Measurements from ENCODE around the gene OR6B2.
A peak's percentile ranks its signal among the peaks of the same experiment; 100 is the strongest.

The OR6B2 gene

DNA sequence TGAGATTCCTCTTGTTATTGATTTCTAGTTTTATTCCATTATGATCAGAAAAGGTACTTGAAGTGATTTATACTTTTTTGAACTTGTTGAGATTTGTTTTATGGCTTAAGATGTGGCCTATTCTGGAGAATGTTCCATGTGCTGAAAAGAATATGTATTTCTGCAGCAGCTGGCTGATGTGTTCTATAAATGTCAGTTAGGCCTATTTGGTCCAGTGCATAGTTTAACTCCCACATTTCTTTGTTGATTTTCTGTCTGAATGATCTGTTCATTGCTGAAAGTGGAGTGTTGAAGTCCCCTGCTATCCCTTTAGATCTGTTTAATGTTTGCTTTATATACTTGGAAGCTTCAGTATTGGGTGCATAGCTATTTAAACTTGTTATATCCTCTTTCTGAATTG lies 7.1 kb upstream of the OR6B2 start:
- DNase-seq: no peak

DNA sequence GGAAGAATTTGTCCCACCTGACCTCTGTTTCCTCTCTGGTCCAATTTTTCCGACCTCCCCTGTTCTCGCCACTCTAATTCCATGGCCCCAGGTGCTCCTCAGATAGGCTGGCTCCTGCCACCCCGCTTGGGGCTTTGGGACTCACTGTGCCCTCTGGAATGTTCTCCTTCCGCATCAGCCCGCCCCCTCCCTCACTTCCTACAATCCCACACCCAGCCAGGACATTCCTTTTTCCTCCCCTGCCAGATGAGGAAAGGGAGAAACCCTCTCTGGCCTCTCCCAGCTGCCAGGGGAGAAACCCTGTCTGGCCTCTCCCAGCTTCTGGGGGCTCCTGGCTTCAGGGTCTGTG lies 3.1 kb upstream of the OR6B2 start:
- no peak for DNase-seq

DNA sequence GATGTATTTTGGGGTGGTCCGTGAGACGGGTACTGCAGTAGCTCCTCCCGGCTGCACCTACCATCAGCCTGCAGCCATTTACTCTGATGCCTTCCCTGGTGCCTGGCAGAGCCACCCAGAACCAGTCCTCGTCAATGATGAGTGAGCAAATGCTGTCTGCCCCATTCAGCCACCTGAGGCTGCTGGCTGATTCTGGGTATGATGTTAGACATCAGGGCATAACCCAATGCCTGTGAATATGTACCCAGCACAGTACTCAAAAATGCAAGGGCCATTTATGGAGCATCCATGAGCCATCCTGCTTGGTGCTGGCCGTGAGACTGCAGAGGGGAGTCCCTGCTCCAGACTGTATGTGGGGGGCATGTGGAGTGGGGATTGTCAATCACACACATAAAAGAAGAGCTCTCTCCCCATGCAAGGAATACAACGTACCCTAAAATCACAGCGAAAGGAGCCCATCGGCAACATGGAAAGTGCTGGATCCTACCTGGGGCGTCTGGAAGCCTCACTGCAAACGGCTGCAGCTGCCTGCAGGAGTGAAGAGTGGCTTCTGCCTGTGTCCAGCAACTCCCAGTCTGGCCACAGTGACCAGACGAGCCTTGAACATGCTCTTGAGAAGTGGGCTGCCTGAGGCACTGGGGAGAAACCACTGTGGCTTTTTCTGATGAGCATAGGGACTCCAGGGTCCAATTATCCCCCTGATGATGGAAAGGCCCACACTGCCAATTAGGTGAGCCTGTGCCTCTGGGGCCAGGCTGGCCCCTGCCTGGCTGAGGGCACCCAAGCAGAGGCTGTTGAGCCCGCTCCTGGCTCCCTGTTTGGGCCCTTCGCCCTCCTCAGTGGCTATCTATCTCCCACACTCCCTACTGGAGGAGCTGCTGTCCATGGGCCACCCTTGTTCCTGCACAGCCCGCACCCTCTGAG lies 2.4 kb upstream of the OR6B2 start:
- DNase-seq: no peak

DNA sequence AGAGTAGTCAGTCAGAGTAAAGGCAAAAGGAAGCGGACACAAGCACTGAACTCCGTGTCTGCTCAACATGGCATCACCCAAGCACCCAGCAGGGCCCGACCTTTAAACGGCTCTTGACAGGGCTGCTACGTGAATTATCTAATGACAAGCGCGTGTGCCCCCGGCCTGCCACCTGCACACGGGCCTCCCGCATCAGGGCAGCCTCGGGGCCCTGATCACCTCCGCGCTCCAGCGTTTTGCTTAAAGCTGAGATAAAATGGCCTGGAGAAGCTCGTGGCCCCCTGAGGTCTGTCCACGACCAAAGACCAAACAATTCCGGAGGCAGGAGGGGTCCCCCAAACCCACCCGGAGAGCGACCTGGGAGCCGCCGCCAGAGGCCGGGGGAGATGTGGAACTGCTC lies 5.5 kb downstream of the OR6B2 start:
- DNase-seq: peak; percentile 29

DNA sequence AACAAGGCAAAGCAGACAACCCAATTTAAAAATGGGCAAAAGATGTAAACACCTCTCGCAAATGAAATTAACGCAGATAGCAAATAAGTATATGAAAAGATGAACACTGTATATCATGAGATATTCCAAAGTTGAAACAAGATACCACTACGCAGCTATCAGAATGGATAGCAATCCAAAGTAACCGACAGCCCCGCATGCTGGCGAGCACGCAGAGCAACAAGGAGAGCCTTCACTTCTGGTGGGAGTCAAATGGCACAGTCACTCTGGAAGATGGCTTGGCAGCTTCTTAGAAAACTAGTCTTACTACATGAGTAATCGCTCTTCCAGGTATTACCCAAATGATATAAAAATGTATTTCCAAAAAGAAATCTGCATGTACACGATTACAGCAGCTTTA lies 6.4 kb downstream of the OR6B2 start:
- no peak for DNase-seq

DNA sequence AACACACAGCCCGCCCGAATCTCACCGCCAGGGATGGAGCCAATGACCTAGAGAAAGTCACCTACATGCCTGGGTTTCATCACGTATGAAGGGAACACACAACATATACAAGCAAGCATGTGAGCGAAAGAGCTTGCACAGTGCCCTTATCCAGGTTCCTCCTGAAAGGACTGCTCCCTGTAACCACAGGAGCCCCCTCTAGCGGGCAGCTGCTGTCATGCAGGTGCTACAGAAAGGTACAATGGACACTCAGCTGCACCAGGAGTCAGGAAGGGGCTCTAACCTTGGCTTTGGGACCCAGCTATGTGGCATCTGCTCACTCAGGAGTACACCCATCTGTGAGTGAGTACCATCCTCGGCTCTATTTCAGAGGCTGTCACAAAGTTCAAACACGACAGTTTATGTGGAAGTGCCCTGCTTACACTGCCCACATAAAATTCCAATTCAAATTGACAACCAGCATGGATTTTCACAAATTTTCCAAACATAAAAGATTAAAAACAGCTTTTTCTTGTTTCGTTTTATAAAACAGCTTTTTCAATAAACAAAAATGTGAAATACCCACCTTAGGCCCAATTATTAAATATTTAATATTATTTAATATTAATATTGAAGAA lies 8.6 kb downstream of the OR6B2 start:
- DNase-seq: peak; percentile 79

DNA sequence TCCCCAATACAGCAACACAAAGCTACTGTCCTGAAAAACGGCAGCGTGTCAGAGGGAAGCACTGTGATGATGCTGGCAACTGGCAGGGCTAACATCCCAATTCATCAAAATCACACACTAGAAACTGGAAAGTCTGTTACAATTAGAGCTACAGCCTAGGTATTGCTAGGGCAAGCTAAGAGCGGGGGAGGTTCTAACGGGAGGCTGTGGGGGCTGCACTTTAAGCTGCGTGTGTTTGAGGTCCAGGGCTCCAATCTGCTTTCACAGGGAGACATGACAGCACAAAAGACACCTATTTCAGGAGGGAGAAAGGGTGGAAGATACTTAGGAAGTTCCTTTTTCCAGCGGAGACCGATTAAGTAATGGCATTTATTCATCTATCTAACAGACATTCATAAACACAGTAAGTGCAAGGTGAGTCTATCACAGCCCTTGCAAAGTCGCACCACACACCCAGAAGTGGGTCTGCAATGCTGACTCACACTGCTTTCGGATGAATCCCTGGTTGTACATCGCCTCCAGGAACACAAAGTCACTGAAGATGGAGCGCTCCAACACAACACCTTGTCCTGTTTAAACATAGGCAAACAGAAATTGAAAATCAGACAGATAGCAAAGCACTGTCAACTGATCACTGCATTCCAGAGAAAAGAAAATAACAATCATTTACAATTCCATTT lies 12.0 kb downstream of the OR6B2 start:
- DNase-seq: no peak

DNA sequence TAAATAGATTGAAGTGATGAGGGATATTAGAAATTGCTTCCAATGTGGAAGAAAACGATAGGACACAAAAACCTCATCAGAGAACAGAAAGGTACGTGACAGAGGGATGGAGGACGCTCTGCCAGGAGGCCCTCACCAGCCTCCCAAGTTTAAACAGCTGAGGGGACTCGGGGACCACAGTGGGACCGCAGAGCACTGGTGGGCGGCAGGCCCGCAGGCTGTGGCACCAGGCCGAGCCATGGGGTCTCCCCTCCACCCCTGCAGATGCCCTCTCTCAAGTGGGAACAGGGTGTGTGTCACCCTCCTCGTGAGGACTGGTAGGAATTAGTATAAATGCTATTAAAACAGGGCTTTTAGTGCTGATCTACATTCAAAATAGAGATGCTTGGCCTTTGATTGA lies 15.9 kb downstream of the OR6B2 start:
- DNase-seq: no peak

DNA sequence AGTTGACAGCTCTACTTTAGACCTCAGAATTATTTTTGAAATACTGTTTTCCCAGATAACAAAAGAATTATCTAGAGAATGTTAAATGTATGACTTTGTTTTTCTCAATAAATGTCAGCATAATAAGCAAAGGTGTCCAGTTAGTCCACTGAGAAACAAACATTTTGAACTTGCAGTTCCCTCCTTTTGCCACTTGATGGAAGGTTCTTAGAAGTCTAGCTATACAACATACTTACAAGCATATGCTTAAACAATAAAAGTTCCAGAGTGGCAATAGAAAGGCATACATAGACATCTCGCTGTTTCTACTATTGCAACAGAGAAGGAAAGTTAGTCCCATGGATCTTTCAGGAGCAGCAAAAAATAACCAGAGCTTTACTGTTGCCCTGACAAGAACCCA lies 16.9 kb downstream of the OR6B2 start:
- DNase-seq: no peak

DNA sequence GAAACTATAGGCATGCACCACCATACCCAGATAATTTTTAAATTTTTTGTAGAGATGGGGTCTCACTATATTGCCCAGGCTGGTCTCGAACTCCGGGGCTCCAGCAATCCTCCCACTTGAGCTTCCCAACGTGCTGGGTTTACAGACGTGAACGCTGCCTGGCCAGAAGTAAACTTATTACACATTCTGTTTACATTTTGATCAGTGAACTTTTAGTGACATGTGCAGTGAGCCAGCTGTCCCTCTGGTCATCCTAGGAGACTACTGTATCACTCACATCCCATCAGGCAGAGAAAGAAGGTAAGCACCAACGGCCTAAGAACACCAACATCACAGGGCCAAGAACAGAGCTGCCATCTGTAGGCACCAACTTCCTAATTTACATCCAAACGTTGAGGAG lies 27.2 kb downstream of the OR6B2 start:
- no peak for DNase-seq

DNA sequence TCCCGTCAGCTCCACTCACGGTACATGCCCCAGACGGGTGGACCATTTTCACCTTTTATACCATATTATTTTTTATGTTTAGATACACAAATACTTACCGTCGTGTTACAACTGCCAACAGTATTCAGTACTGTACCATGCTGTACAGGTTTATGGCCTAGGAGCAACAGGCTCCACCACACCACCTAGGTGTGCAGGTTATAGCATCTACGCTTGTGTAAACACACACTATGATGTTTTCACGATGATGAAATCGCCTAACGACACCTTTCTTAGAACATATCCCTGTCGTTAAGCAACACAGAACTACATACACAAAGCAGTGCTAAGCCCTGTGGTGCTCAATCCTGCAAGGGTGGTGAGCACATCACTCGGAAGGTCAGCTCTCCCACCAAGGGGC lies 29.6 kb downstream of the OR6B2 start:
- DNase-seq: no peak

DNA sequence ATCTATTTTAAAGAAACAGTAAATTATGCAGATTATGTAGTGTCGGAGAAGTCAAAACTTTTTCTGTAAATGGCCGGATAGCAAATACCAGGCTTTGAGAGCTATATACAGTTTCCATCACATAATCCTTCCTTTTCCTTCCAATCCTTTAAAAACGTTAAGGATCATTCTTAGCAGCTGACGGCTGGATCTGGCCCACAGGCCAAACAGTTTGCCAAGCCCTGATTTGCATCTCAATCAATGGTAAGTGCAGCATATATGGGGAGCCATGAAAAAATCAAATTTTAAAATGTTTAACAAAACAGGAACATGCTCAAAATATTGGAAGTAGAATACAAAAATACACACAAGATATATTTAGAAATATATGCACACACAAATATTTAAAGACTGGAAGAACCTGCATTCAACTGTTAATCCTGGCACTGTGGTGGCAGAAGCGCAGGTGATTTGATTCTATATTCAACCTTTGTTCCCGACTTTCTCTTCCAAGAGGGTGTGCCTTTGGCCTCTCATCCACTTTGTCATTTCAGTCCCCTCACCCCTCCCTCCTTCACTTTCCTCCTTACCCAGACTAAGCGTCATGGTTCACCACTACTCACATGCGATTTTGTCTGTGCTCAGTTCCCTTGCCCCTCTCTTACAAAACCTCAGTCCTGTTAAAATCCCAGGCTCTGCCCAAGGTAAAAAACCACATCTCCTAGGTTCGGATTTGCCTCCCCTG lies 32.4 kb downstream of the OR6B2 start:
- no peak for DNase-seq

DNA sequence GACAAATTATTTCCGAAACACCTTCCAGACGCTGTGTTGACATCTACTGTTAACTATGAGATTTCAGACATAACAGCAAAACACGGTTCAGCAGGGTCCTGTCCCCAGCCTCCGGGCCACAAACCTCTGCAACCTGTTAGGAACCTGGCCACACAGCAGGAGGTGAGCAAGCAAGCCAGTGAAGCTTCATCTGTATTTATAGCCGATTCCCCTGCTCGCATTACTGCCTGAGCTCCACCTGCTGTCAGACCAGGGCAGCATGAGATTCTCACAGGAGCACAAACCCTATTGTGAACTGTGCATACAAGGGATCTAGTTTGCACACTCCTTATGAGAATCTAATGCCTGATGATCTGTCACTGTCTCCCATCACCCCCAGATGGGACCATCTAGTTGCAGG lies 36.1 kb downstream of the OR6B2 start:
- no peak for DNase-seq

DNA sequence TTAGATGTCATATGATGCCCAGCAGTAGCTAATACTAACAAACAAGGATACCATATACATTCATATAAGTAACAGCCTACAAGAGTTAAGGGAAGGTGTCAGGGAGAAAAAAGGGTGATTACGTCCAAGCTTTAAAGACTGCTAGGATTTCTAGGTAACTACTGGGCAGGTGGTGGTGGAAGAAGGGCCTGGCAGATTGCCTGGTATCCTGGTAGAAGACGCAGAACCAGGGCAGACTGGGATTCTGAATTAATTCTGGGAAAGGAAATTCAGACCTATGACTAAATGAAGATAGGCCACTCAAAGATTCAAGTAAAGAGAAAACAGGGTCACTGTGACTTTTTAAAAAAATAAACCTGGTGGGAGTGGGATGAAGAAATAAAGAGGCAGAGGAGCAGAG lies 36.9 kb downstream of the OR6B2 start:
- no peak for DNase-seq

DNA sequence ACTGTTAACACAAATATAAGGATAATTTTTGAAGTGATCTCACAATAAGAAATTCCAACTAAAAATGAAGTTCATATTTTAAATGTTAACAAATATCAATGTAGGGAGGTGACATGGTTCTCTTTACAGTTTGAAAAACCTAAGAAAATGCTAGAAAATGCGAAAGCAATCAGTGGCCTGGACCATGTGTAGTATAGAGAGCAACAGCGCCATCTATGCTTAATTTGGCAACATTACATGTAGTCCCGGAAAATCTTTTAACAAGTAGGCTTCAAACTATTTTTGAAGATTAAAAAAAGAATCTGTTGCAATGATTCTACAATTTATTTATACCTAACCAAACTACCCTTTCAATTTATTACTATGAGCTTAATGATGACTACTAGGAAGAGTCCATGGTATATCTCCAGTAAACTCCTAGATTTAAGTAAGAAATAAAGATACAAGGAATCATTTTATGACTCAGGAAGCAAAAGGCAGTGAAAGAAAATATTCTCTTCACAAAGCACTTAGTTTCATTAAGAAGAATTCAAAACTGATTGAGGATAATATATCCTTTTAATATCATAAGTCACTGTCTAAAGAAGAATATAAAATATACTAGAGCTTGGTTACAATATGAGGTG lies 38.4 kb downstream of the OR6B2 start:
- DNase-seq: no peak

DNA sequence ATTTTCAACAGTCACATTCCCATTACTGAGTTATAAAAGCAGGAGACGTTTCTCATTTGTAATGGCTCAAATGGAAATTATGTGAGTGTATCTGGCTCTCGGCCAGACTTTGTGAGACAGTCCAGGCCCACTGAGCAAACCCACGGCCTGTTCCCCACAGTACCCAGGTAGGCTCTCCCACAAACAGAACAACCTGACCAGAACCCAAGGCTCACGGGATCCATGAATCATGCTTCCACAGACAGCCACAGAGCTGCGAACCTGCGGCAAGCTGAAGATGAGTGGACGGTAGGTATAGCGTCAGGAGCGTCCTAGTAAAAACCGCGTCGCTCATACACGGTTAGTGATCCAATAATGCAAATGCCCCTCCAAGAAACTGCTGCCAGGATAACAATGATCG lies 39.3 kb downstream of the OR6B2 start:
- DNase-seq: no peak

DNA sequence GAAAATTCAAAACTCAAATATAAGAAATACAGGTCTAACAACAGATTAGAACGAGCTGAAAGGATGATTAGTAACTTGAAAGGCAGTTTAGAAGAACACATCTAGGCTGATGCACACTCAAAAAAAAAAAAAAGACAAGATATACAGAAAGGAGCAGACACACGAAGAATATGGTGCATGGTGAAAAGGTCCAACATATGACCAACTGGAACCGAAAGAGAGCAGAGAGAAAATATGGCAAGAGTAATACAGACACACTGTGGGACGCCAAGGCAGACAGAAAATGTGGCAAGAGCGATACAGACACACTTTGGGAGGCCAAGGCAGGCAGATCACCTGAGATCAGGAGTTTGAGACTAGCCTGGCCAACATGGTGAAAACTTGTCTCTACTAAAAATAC lies 44.9 kb downstream of the OR6B2 start:
- no peak for DNase-seq

DNA sequence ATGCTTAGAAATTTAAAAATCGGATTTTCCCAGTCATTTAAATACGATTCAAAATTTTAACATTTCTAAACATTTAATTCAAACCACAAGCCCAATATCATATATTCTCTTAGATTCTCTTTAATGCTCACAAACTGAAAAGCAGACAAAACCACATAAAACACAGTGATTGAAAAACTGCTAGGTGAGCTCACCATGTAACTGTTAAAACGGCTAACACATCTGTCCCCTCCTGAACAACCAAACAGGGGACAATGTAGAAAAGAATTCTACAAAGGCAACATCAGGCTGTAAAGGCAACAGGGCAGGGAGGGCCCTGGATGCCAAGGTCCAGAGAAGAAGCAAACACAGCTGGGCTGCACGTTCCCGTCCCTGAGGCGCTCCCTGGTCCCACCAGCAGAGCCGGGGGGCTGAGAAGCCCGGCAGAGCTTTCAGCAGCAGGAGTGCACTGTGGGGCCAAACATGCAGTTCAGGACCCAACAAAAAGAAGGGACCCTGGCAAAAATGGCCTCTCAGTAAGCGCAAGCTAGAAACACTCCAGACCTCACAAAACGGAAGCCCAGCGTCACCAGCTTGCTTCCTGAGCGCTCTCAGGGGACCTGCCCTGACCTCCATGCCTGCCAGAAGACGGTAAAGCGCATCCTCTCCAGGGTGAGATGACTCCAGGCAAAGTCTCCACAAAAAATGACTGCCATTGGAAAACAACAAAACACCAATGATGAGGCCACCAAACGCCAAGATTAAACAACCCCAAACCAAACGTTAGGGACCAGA lies 45.6 kb downstream of the OR6B2 start:
- DNase-seq: no peak

DNA sequence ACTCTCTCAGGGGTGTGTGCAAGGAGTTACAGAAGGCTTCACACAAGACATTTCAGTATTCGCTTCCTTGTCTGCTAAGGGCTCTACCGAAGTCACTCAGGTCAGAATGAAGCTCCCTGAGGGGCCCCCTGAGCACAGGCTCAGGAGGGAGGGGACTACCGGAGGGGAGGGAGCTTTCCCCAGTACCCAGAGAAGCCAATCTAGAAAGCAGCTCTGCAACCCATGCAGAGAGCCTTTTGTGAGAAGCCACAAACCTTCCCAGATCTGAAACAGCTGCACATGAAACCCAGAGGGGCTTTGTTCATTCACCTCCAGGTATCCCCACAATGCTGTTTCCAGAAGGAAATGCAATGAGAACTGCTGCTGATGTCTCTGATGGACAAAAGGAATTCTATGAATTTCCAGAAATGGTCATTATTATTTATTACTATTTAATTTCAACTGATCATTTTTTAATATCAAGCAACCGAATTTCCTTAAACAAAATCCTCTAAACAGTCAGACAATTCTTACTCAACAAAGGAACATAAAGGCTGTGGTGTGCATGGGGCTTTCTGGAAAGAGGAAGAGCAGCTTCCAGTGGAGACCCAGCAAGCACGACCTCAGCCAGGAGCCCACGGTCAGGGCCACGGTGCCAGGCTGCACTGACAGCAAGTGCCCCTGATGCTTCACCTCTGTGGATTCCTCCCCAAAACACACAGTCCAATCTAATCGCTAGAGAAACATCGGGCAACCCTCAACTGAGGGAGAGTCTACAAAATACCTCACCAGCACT lies 47.0 kb downstream of the OR6B2 start:
- DNase-seq: no peak
